K562 (cell line): ENCODE results near the gene CNNM4. TPM values are rescaled to one million over a fixed set of nuclear protein-coding genes. Genes with fewer than 3 reads are reported as not detected.

Experiments used
- ATAC-seq: fragments of 200-7000 bp; cut with Tn5 transposase; 3 replicates; pipeline ENCODE4 v1.9.1; 2020; ENCODE audit warnings: moderate library complexity
- BruUV-seq: library from RNA; stranded (reverse); fragments of 400-500 nt; replicated peaks from 2 replicates; lab custom pipeline; 2021; lab: Mats Ljungman, UMichigan
- CTCF ChIA-PET: fragments of 300-600 bp; formaldehyde crosslinking; extraction: SDS; loops from one replicate; lab custom pipeline; 2021; ENCODE audit warnings: low intra/inter-chr PET ratio; lab: Yijun Ruan, JAX
- POLR2A ChIA-PET: fragments of 300-600, 350-650 bp; sonication (Branson Sonifier 250); formaldehyde crosslinking; extraction: SDS; loops from one replicate; lab custom pipeline; 2021; ENCODE audit warnings: antibody characterized with exemption, inconsistent platforms; lab: Yijun Ruan, JAX
- DNase-seq, 4 experiments: peaks; one replicate each; pipeline versions ENCODE4 v3.0.0 to v3.0.0-alpha.2; 2011 to 2018; ENCODE audit warnings: low spot score in 3 of 4, mixed read lengths in 3 of 4; ENCODE audit errors: extremely low read depth in 1 of 4
- FAIRE-seq: peaks from 2 replicates; lab custom pipeline; 2011; peaks lifted over from hg19 to GRCh38; lab: Jason Lieb, UNC
- H2AFZ ChIP-seq: 2 replicates; pipeline ENCODE4 v1.6.0; 2011; ENCODE audit warnings: low read depth, low read length, control low read depth, inconsistent platforms
- H3K27ac ChIP-seq: fragments of 200-600 bp; 3 replicates; pipeline ENCODE4 v1.8.0; 2011; ENCODE audit warnings: low read depth, mild to moderate bottlenecking, control low read depth, inconsistent platforms, low read length, moderate library complexity, mixed read lengths; ENCODE audit errors: extremely low read depth
- H3K27me3 ChIP-seq, 2 experiments: fragments of 300-600 bp in 1 of 2; 2 replicates in 1 of 2; 3 replicates in 1 of 2; pipeline versions ENCODE4 v1.6.0 to v1.8.0; 2011; ENCODE audit warnings: inconsistent platforms in 2 of 2, low read length in 2 of 2, mild to moderate bottlenecking in 1 of 2, mixed read lengths in 1 of 2, moderate library complexity in 1 of 2; ENCODE audit not compliant: control insufficient read depth in 2 of 2, insufficient read depth in 2 of 2
- H3K36me3 ChIP-seq: fragments of 300-600 bp; 3 replicates; pipeline ENCODE4 v1.8.0; 2011; ENCODE audit warnings: mild to moderate bottlenecking, low read length, inconsistent platforms; ENCODE audit not compliant: control insufficient read depth, insufficient read depth
- H3K4me1 ChIP-seq, 2 experiments: fragments of 200-600 bp in 1 of 2; replicated peaks in 1 of 2; 2 replicates in 1 of 2; 3 replicates in 1 of 2; pipeline versions ENCODE4 v1.5.1 to v1.8.0; 2011; ENCODE audit warnings: inconsistent platforms in 2 of 2, low read length in 2 of 2, mild to moderate bottlenecking in 1 of 2, mixed read lengths in 1 of 2, moderate library complexity in 1 of 2; ENCODE audit not compliant: control insufficient read depth in 2 of 2, insufficient read depth in 2 of 2
- H3K4me2 ChIP-seq: 2 replicates; pipeline ENCODE4 v1.6.1; 2011; ENCODE audit warnings: low read length, control low read depth, inconsistent platforms, mixed read lengths; ENCODE audit not compliant: insufficient read depth
- H3K4me3 ChIP-seq: fragments of 200-600 bp; sonication (generic), shearing (Covaris generic); 2 replicates; pipeline ENCODE4 v1.5.1; 2016; ENCODE audit warnings: control low read depth, inconsistent platforms
- H3K79me2 ChIP-seq: fragments of 200-600 bp; 3 replicates; pipeline ENCODE4 v1.8.0; 2011; ENCODE audit warnings: low read length, inconsistent platforms; ENCODE audit not compliant: control insufficient read depth, insufficient read depth
- H3K9ac ChIP-seq, 2 experiments: 2 replicates each; pipeline versions ENCODE4 v1.6.0 to v1.6.1; 2011; ENCODE audit warnings: low read depth in 2 of 2, low read length in 2 of 2, control low read depth in 1 of 2, inconsistent platforms in 1 of 2, mild to moderate bottlenecking in 1 of 2, mixed read lengths in 1 of 2; ENCODE audit not compliant: insufficient read depth in 1 of 2
- H3K9me1 ChIP-seq: one replicate; pipeline ENCODE4 v1.6.0; 2011; ENCODE audit warnings: inconsistent platforms, mild to moderate bottlenecking, low read length, moderate library complexity; ENCODE audit not compliant: control insufficient read depth, insufficient read depth
- H3K9me3 ChIP-seq: replicated peaks from 2 replicates; pipeline ENCODE4 v1.5.1; 2011; ENCODE audit warnings: low read depth, low read length, inconsistent platforms; ENCODE audit not compliant: control insufficient read depth, insufficient read depth
- H4K20me1 ChIP-seq: replicated peaks from 2 replicates; pipeline ENCODE4 v1.6.1; 2011; ENCODE audit warnings: low read length, inconsistent platforms, mixed read lengths; ENCODE audit not compliant: control insufficient read depth, insufficient read depth
- ARHGAP35 ChIP-seq: fragments of 450-650 bp; IDR thresholded peaks from 2 replicates; pipeline ENCODE4 v1.6.1; 2018; ENCODE audit not compliant: partially characterized antibody
- CBFA2T2 ChIP-seq: fragments of 450-650 bp; conservative IDR thresholded peaks from 2 replicates; pipeline ENCODE4 v1.6.1; 2017; ENCODE audit warnings: mild to moderate bottlenecking
- CBFA2T3 ChIP-seq: fragments of 450-650 bp; IDR thresholded peaks from 2 replicates; pipeline ENCODE4 v1.6.1; 2017
- CSDE1 ChIP-seq, 2 experiments: fragments of 450-650 bp; IDR thresholded peaks; 2 replicates each; pipeline ENCODE4 v1.6.1; 2016; ENCODE audit warnings: mild to moderate bottlenecking in 1 of 2
- EGR1 ChIP-seq: fragments of 450-650 bp; conservative IDR thresholded peaks from 2 replicates; pipeline ENCODE4 v1.6.1; 2017; ENCODE audit warnings: mild to moderate bottlenecking
- KDM1A ChIP-seq, 2 experiments: fragments of 450-650 bp; IDR thresholded peaks; 2 replicates each; pipeline ENCODE4 v1.6.1; 2016; ENCODE audit warnings: mild to moderate bottlenecking in 2 of 2
- POLR2AphosphoS5 ChIP-seq: IDR thresholded peaks from 2 replicates; pipeline ENCODE4 v1.6.1; 2011; ENCODE audit warnings: mild to moderate bottlenecking, low read depth, low read length, moderate library complexity; ENCODE audit not compliant: control insufficient read depth, insufficient read depth
- POLR2G ChIP-seq: fragments of 200-400 bp; formaldehyde crosslinking; IDR thresholded peaks from 2 replicates; pipeline ENCODE4 v1.6.1; 2017; ENCODE audit warnings: low read depth, mild to moderate bottlenecking, antibody characterized with exemption, low read length, moderate library complexity
- PRMT5 ChIP-seq: sonication (generic); formaldehyde crosslinking; IDR thresholded peaks from 2 replicates; pipeline ENCODE4 v1.5.0; 2020; ENCODE audit warnings: missing genetic modification reagents
- PRPF4 ChIP-seq: fragments of 200-400 bp; formaldehyde crosslinking; IDR thresholded peaks from one replicate; pipeline ENCODE4 v1.6.1; 2017; ENCODE audit warnings: low read length, low read depth, mild to moderate bottlenecking; ENCODE audit not compliant: insufficient read depth, poor library complexity, severe bottlenecking
- TBL1XR1 ChIP-seq, 2 experiments: IDR thresholded peaks; 2 replicates each; pipeline ENCODE4 v1.6.1; 2012; ENCODE audit warnings: improper control_type of control experiment in 2 of 2, low read length in 2 of 2, mild to moderate bottlenecking in 1 of 2
- TOE1 ChIP-seq, 2 experiments: fragments of 450-650 bp in 1 of 2; sonication (generic) in 1 of 2; formaldehyde crosslinking in 1 of 2; IDR thresholded peaks; 2 replicates each; pipeline versions ENCODE4 v1.7.1 to v1.8.0; 2016 to 2022; ENCODE audit warnings: borderline replicate concordance in 2 of 2, mild to moderate bottlenecking in 2 of 2, antibody characterized with exemption in 1 of 2, inconsistent platforms in 1 of 2, low read depth in 1 of 2, missing genetic modification reagents in 1 of 2, moderate library complexity in 1 of 2
- ZNF217 ChIP-seq: sonication (generic); formaldehyde crosslinking; IDR thresholded peaks from 2 replicates; pipeline ENCODE4 v1.8.0; 2022; ENCODE audit warnings: mild to moderate bottlenecking, missing genetic modification reagents
- WGBS: fragments of 100-300 bp; shearing (Covaris generic); methylation state at CpG from one replicate; pipeline ENCODE4 v1.1.6; 2016; ENCODE audit warnings: low coverage, mixed read lengths; ENCODE audit not compliant: insufficient coverage; ENCODE audit errors: missing lambda C conversion rate; 5-methylcytosine and 5-hydroxymethylcytosine counted together
- in situ Hi-C: fragments of 300-500 bp; cut with MboI; formaldehyde crosslinking; loops from 4 replicates; pipeline ENCODE4 v1.15.0; 2018; ENCODE audit warnings: inconsistent platforms, mixed read lengths
- intact Hi-C: fragments of 100-400 bp; cut with micrococcal nuclease; formaldehyde crosslinking; loops from 2 replicates; pipeline ENCODE4 v1.14.2; 2022
- polyA plus RNA-seq, 8 experiments: library from polyadenylated mRNA; depleted of rRNA in 4 of 8; stranded (reverse) in 5 of 8; unstranded in 3 of 8; fragments of >200 nt; fragmentation: Nextera tagmentation in 2 of 8; fragmentation: Illumina TruSeq in 1 of 8; extraction: Ambion mirVana in 2 of 8; extraction: Trizol in 1 of 8; gene quantifications; 2 replicates each; pipeline versions ENCODE4 v1.2.1 to v1.2.3, GENCODE V29; 2011 to 2014; ENCODE audit warnings: inconsistent platforms in 1 of 8, missing spikeins in 1 of 8
- total RNA-seq, 7 experiments: library from RNA; depleted of rRNA in 6 of 7; stranded (reverse); fragments of >200 nt in 6 of 7; fragmentation: Illumina TruSeq in 2 of 7; extraction: Trizol in 2 of 7; gene quantifications; 2 replicates each; pipeline versions ENCODE4 v1.2.1 to v1.2.3, GENCODE V29; 2011 to 2021; ENCODE audit warnings: low replicate concordance in 1 of 7
- TF ChIP-seq, protein P1 (sequence below), 2 experiments: fragments of 200-800 bp in 1 of 2; sonication (Bioruptor generic) in 1 of 2; sonication (generic) in 1 of 2; formaldehyde crosslinking in 1 of 2; IDR thresholded peaks in 1 of 2; conservative IDR thresholded peaks in 1 of 2; 2 replicates each; pipeline versions ENCODE4 v1.5.0 to v1.6.1; 2016 to 2020; ENCODE audit warnings: missing compliant biosample characterization in 1 of 2, missing genetic modification characterization in 1 of 2, missing genetic modification reagents in 1 of 2
- TF ChIP-seq, protein P2 (sequence below): sonication (generic); formaldehyde crosslinking; IDR thresholded peaks from 2 replicates; pipeline ENCODE4 v1.9.0; 2022; ENCODE audit warnings: mild to moderate bottlenecking, missing genetic modification reagents

The CNNM4 gene
- total and polyA plus RNA-seq, 9 of the 15 experiments (the other 6 are each of a cell fraction or from before 2014, with no cell fraction given) = 0.96 to 6.3 (median 2.8) TPM

DNA sequence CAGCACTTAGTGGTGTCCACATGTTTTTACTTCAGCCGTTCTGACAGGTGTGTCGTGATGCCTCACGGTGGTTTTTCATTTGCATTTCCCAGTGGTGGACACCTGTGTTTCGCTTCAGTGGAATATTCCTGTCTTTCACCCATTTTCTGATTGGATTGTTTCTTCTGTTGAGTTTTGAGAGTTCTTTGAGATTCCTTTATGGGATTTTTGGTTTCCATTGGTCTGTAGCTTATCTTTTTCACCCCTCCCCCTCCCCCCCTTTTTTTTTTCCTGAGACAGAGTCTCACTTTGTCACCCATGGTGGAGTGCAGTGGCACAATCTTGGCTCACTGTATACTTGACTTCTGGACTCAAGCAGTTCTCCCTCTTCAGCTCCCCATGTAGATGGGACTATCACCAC is 75.1 kb downstream of the CNNM4 start (continued):
- TF ChIP-seq TOE1 (IDR thresholded peaks at IDR 0.05; ENCODE audit: borderline replicate concordance) (no peak), TOE1 (CRISPR knock-in tag; IDR thresholded peaks at IDR 0.05; ENCODE audit: borderline replicate concordance, low read depth) (no peak), KDM1A (IDR thresholded peaks at IDR 0.05) (peak in 1 of 2 experiments; percentile 53; a peak in 1 of 4 replicates), CSDE1 (IDR thresholded peaks at IDR 0.05) (no peak), PRPF4 (no peak)
- TF ChIP-seq, protein P1, sequence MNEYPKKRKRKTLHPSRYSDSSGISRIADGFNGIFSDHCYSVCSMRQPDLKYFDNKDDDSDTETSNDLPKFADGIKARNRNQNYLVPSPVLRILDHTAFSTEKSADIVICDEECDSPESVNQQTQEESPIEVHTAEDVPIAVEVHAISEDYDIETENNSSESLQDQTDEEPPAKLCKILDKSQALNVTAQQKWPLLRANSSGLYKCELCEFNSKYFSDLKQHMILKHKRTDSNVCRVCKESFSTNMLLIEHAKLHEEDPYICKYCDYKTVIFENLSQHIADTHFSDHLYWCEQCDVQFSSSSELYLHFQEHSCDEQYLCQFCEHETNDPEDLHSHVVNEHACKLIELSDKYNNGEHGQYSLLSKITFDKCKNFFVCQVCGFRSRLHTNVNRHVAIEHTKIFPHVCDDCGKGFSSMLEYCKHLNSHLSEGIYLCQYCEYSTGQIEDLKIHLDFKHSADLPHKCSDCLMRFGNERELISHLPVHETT (CRISPR knock-in tag; conservative IDR thresholded peaks at IDR 0.05 in 1 of 2, IDR thresholded peaks at IDR 0.05 in 1 of 2) = no peak
- TF ChIP-seq, all 486 proteins: peak for 3

DNA sequence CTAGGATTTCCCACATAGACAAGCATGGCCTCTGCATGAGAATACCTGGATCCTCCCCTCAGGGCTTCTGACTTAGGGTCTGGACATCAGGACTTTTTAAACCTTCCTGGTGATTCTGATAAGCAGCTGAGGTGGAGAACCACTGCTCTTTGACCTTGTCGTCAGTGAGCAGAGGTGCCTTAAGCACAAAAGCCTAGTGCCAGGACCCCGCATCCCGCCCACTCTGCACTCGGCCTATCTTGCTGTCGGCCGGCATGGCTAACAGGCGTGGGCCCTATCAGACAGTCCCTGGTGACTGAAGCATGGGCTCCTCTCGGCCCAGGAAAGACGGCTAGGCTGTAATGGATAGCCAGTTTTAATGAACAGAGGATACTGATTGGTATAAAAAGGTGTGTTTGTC is 76.9 kb downstream of the CNNM4 start:
- Histone ChIP-seq H4K20me1 (no peaks in the 10 kb centered on the region), H3K4me3 (no peak overlapping the region), H3K27me3 (no peaks in the 10 kb centered on the region), H3K9me3 (no peaks in the 10 kb centered on the region), H3K4me1 (peaks cover 8 to 31% of the 10 kb centered on the region in 2 experiments; a peak in 4 of 5 replicates), H3K27ac (no peak overlapping the region), H2AFZ (no peak overlapping the region), H3K36me3 (peaks cover 61% of the 10 kb centered on the region; the same call in 2 of the 3 replicates), H3K79me2 (no peaks in the 10 kb centered on the region), H3K9me1 (peaks cover 3% of the 10 kb centered on the region), H3K4me2 (no peak overlapping the region), H3K9ac (peak overlapping the region in 1 of 2 experiments; percentile 61; a peak in 2 of 4 replicates)
- DNase-seq (peak; percentile 41 to 67 (median 63)), ATAC-seq (peak; percentile 64), FAIRE-seq (peak; percentile 77)
- CTCF ChIA-PET = no interaction called here
- POLR2A ChIA-PET = interaction anchor here (0.5 to 1.2 kb wide), 5 partner anchors 18 to 110 kb away, joined by 3 to 5 read pairs (median 3); no protein-coding TSS in a partner anchor
- intact Hi-C loops (no loop called here), in situ Hi-C loops (no loop called here)
- WGBS = 45% methylated on average over 9 of the region's 9 CpGs
- TF ChIP-seq CBFA2T2 (peak; percentile 28), PRMT5 (CRISPR knock-in tag) (no peak), TBL1XR1 (IDR thresholded peaks at IDR 0.05; ENCODE audit: low read length in 2 of 2) (no peak), ARHGAP35 (no peak), POLR2G (0 out of 2 replicates have a peak, but pooled peaks have one; percentile 23), ZNF217 (no peak), CBFA2T3 (peak; percentile 68), EGR1 (peak; percentile 83), POLR2AphosphoS5 (peak; percentile 13; the same call in 1 of the 2 replicates)
- TF ChIP-seq, protein P2, sequence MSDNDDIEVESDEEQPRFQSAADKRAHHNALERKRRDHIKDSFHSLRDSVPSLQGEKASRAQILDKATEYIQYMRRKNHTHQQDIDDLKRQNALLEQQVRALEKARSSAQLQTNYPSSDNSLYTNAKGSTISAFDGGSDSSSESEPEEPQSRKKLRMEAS (CRISPR knock-in tag) = no peak
- BruUV-seq = no TSS peak
